Neural cell (in vitro differentiated cells): ENCODE measurements around the gene DNAJC13.

Experiments used
- CTCF ChIP-seq: fragments of 450-650 bp; IDR thresholded peaks from 2 replicates; pipeline ENCODE4 v1.5.1; 2014; ENCODE audit warnings: antibody characterized with exemption, mild to moderate bottlenecking, moderate library complexity; ENCODE audit not compliant: poor library complexity, severe bottlenecking
- EP300 ChIP-seq: fragments of 450-650 bp; conservative IDR thresholded peaks from 2 replicates; pipeline ENCODE4 v1.6.1; 2014; ENCODE audit warnings: antibody characterized with exemption, mild to moderate bottlenecking, moderate library complexity; ENCODE audit not compliant: poor library complexity, severe bottlenecking
- EZH2 ChIP-seq: fragments of 200-600, 300-800 bp; shearing (Covaris generic), sonication (generic); IDR thresholded peaks from 2 replicates; pipeline ENCODE4 v1.6.1; 2014; ENCODE audit warnings: antibody characterized with exemption, low read length, borderline replicate concordance, mild to moderate bottlenecking; ENCODE audit not compliant: insufficient read depth, poor library complexity, severe bottlenecking
- MXI1 ChIP-seq: fragments of 450-650 bp; conservative IDR thresholded peaks from 2 replicates; pipeline ENCODE4 v1.6.1; 2014; ENCODE audit warnings: antibody characterized with exemption, mild to moderate bottlenecking; ENCODE audit not compliant: poor library complexity, severe bottlenecking
- POLR2AphosphoS5 ChIP-seq: IDR thresholded peaks from 2 replicates; pipeline ENCODE4 v1.6.1; 2012
- RAD21 ChIP-seq: fragments of 450-650 bp; conservative IDR thresholded peaks from 2 replicates; pipeline ENCODE4 v1.6.1; 2014; ENCODE audit warnings: antibody characterized with exemption, mild to moderate bottlenecking, moderate library complexity
- REST ChIP-seq: IDR thresholded peaks from 2 replicates; pipeline ENCODE4 v1.6.1; 2012; ENCODE audit warnings: borderline replicate concordance
- SMC3 ChIP-seq: fragments of 450-650 bp; conservative IDR thresholded peaks from 2 replicates; pipeline ENCODE4 v1.6.1; 2014; ENCODE audit warnings: antibody characterized with exemption, mild to moderate bottlenecking, moderate library complexity; ENCODE audit not compliant: poor library complexity
- TAF1 ChIP-seq: IDR thresholded peaks from 2 replicates; pipeline ENCODE4 v1.6.1; 2012; ENCODE audit warnings: low read depth

GRCh38 chr3:132568422-132568821, 151.1 kb downstream of the DNAJC13 start:
- TF ChIP-seq CTCF, result no peak
- no peak for TF ChIP-seq POLR2AphosphoS5
- no peak for TF ChIP-seq TAF1
- TF ChIP-seq EP300, result no peak
- no peak for TF ChIP-seq EZH2
- TF ChIP-seq SMC3, result no peak
- no peak for TF ChIP-seq MXI1
- no peak for TF ChIP-seq REST
- no peak for TF ChIP-seq RAD21
